GM18505 (cell line): ENCODE measurements around the gene CST7.
A peak's percentile ranks its signal among the peaks of the same experiment; 100 is the strongest.

Source experiments
- ATAC-seq: cut with Tn5 transposase; IDR thresholded peaks from one replicate; pipeline ENCODE4 v1.9.1; 2021; ENCODE audit not compliant: unreplicated experiment
- POLR2A ChIP-seq: IDR thresholded peaks from 4 replicates; pipeline ENCODE4 v1.6.1; 2011; ENCODE audit warnings: borderline replicate concordance; ENCODE audit not compliant: insufficient read depth, insufficient read length; ENCODE audit errors: extremely low read depth

Gene CST7

GRCh38 chr20:24951536-24952083 lies 2.5 kb downstream of the CST7 start:
- no peak for TF ChIP-seq POLR2A
- no peak for ATAC-seq

GRCh38 chr20:24952376-24953208 lies 3.5 kb downstream of the CST7 start:
- TF ChIP-seq POLR2A, result no peak

DNA sequence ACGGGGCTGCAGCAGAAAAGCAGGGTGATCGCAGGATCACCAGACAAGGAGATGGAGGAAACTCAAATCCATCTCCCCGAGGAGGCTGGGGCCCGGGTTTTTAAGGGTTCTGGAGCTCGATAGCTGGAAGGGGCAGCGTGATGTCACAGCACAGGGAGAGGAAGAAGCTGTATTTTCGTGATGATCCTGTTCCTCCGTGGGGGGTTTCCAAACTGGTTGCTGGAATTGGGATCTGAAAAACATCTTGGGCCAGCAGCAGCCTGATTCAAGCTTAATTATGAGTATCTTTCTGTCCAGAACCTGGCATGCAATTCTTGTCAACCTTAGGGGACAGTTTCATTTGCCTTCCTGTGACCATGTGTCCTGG lies 4.1 kb downstream of the CST7 start:
- no peak for ATAC-seq
- no peak for TF ChIP-seq POLR2A

More at GRCh38 chr20:24952376-24953208, 3.5 kb downstream of the CST7 start:
- ATAC-seq, result no peak

DNA sequence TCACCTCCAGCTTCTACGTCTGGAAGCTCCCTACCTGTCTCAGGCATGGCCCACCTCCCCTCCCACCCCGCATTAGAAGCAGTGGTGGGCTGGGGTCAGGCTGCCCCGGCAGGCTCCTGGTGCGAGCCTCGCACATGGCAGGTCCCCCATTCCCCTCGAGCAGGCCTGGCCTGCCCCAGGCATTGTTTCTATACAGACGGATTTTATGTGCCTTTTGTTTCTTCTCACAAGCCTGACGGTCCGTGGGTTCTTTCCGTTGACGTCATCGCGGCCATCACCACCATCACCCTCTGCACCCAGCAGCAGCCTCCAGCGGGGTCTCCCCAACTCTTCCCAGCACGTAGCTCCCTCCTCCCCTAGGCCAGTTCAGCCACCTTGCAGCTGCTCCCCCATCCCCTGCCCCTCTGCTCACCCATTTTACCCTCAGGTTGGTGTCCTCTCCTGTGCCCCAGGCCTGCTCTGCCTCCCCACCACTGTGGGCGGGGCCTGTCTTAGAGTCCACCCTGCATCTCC lies 4.6 kb downstream of the CST7 start:
- ATAC-seq, result no peak
- no peak for TF ChIP-seq POLR2A

- no peak for ATAC-seq
Observed at GRCh38 chr20:24954151-24954550, 5.1 kb downstream of the CST7 start.

DNA sequence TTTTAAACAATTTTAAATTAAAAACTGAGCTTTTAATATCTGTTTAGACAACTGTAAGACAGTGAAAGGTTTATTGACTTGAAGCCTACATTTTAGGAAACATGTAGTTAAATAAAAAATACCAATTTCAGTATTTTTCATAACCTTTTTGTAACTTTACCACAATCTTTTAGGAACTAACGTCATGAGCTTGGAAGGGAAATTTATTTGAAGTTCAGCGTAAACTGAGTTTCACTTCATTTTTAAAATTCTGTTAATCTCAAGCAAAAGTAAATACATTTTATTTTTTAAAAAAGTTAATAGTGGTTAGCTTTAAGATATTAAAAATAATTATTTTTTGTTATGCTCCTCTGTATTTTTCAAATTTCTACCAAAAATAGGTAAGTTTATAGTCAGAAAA lies 5.5 kb downstream of the CST7 start:
- ATAC-seq, result no peak
- TF ChIP-seq POLR2A, result no peak

More at GRCh38 chr20:24954151-24954550, 5.1 kb downstream of the CST7 start:
- no peak for TF ChIP-seq POLR2A

GRCh38 chr20:24955045-24955444 lies 6.0 kb downstream of the CST7 start:
- TF ChIP-seq POLR2A, result no peak
- peak; percentile 66 for ATAC-seq

DNA sequence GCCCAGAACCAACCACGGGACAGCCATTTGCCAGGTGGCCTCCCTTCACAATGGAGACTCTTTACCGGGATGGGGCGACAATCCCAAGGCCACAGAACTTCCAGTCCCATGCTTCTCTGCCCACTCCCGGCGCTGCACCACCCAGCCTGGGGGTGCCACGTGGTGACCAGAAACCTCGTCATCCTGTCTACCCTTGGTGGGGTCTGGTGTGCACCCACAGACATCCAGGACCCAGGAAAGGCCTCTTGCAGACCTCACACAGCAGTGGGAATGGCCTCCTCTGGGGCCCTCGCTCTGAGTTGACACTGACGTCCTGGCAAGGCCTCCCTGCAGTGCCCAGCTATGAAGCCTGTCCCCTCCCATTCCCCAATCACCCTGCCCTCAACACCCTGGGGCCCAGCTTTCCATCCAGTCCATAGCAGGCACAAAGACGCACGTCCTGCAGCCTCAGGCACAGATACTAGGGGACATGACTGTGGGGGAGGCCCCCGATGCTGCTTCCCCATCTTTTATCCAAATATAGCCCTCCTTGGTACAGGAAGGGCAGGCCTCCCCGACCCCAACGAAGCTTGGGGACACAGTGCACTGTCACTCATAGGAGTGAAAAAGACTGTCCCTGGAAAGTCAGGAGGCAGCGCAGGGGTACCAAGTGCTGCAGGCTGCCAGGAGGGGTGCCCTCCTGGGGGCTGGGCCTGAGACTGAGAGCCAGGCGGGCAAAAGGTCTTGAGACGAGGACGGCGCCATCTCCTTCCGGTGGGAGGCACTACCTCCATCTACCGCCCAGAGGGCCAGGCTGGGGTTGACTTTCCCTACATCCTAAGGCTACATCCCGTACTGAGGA lies 7.2 kb downstream of the CST7 start:
- TF ChIP-seq POLR2A, result no peak
- no peak for ATAC-seq

- ATAC-seq, result no peak
- no peak for TF ChIP-seq POLR2A
Observed at GRCh38 chr20:24957326-24958016, 8.4 kb downstream of the CST7 start.

- ATAC-seq, result no peak
- no peak for TF ChIP-seq POLR2A
Observed at GRCh38 chr20:24958506-24959385, 9.7 kb downstream of the CST7 start.

DNA sequence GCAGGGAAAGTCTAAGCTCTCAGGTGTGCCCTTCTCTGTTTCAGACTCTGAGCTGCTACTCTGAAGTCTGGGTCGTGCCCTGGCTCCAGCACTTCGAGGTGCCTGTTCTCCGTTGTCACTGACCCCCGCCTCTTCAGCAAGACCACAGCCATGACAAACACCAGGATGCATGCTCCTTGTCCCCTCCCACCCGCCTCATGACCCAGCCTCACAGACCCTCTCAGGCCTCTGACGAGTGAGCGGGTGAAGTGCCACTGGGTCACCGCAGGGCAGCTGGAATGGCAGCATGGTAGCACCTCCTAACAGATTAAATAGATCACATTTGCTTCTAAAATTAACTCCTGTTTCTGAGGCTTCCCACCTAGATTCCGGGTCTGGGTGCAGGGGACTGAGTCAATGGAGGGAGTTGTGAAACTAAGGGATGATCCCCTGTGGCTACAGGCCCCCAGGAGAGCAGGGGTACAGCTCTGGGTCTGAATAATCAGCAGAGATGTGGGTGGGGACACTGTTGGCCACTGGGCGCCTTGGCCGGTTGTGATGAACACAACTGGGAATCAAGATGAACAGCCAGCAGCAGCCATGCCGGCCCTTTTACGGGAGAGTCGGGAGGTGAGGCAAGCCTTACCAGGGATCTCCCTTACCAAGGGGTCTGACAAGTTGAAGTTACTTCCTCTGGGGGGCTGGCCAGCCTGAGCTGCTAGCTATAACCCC lies 10.7 kb downstream of the CST7 start:
- TF ChIP-seq POLR2A, result no peak
- ATAC-seq, result no peak
